HEK293 (cell line): ENCODE results near the gene TRMT5.

Experiments
- CTCF ChIA-PET: fragments of 350-600 bp; formaldehyde crosslinking; extraction: SDS; loops from one replicate; lab custom pipeline; 2021; ENCODE audit warnings: antibody characterized with exemption; lab: Yijun Ruan, JAX
- POLR2A ChIA-PET: fragments of 300-600 bp; formaldehyde crosslinking; extraction: SDS; loops from one replicate; lab custom pipeline; 2020; ENCODE audit warnings: antibody characterized with exemption, inconsistent platforms; lab: Yijun Ruan, JAX
- H3K27ac ChIP-seq: fragments of 200-500 bp; sonication (Bioruptor generic); 2 replicates; pipeline ENCODE4 v1.5.1; 2014; ENCODE audit warnings: low read depth, low read length, control low read depth, inconsistent platforms; ENCODE audit errors: extremely low read depth
- H3K36me3 ChIP-seq, 2 experiments: fragments of 200-500 bp in 1 of 2; sonication (Bioruptor generic) in 1 of 2; 1 replicate in 1 of 2; 2 replicates in 1 of 2; pipeline ENCODE4 v1.5.1; 2014 to 2017; ENCODE audit warnings: inconsistent platforms in 2 of 2, low read length in 2 of 2; ENCODE audit not compliant: control insufficient read depth in 2 of 2, insufficient read depth in 1 of 2
- H3K4me1 ChIP-seq: fragments of 200-500 bp; sonication (Bioruptor generic); 2 replicates; pipeline ENCODE4 v1.5.1; 2014; ENCODE audit warnings: mild to moderate bottlenecking, low read length, inconsistent platforms; ENCODE audit not compliant: control insufficient read depth, insufficient read depth
- H3K4me3 ChIP-seq: 2 replicates; pipeline ENCODE4 v1.5.1; 2011; ENCODE audit warnings: low read depth, mild to moderate bottlenecking, control low read depth, low read length, moderate library complexity
- H3K9me3 ChIP-seq: fragments of 200-500 bp; sonication (Bioruptor generic); 2 replicates; pipeline ENCODE4 v1.5.1; 2014; ENCODE audit warnings: low read depth, low read length, inconsistent platforms; ENCODE audit not compliant: control insufficient read depth, insufficient read depth
- BCL11B ChIP-seq: fragments of 450-650 bp; formaldehyde crosslinking; IDR thresholded peaks from 2 replicates; pipeline ENCODE4 v1.5.1; 2016; ENCODE audit warnings: low read depth, missing biosample characterization, missing genetic modification characterization
- PRDM1 ChIP-seq: fragments of 450-650 bp; formaldehyde crosslinking; IDR thresholded peaks from 2 replicates; pipeline ENCODE4; 2016; ENCODE audit warnings: missing biosample characterization, missing genetic modification characterization
- PRDM10 ChIP-seq: fragments of 450-650 bp; formaldehyde crosslinking; IDR thresholded peaks from 2 replicates; pipeline ENCODE4 v1.5.1; 2016; ENCODE audit warnings: missing biosample characterization, missing genetic modification characterization
- ZBTB21 ChIP-seq: fragments of 450-650 bp; formaldehyde crosslinking; IDR thresholded peaks from 2 replicates; pipeline ENCODE4 v1.5.1; 2017; ENCODE audit warnings: missing biosample characterization, missing genetic modification characterization
- ZNF138 ChIP-seq: fragments of 450-650 bp; formaldehyde crosslinking; IDR thresholded peaks from 2 replicates; pipeline ENCODE4 v1.5.1; 2016; ENCODE audit warnings: missing biosample characterization, missing genetic modification characterization, borderline replicate concordance
- ZNF175 ChIP-seq: fragments of 450-650 bp; formaldehyde crosslinking; IDR thresholded peaks from 2 replicates; pipeline ENCODE4 v1.5.1; 2016; ENCODE audit warnings: missing biosample characterization, missing genetic modification characterization
- ZNF214 ChIP-seq: fragments of 450-650 bp; formaldehyde crosslinking; IDR thresholded peaks from 2 replicates; pipeline ENCODE4 v1.5.1; 2017; ENCODE audit warnings: missing biosample characterization, mild to moderate bottlenecking, missing genetic modification characterization, borderline replicate concordance
- ZNF223 ChIP-seq: fragments of 450-650 bp; formaldehyde crosslinking; IDR thresholded peaks from 2 replicates; pipeline ENCODE4 v1.5.1; 2016; ENCODE audit warnings: missing biosample characterization, missing genetic modification characterization
- ZNF280D ChIP-seq: fragments of 450-650 bp; formaldehyde crosslinking; IDR thresholded peaks from 2 replicates; pipeline ENCODE4 v1.5.1; 2016; ENCODE audit warnings: missing biosample characterization, missing genetic modification characterization
- ZNF366 ChIP-seq: fragments of 450-650 bp; formaldehyde crosslinking; conservative IDR thresholded peaks from 2 replicates; pipeline ENCODE4 v1.5.1; 2016; ENCODE audit warnings: missing biosample characterization, missing genetic modification characterization
- ZNF37A ChIP-seq: fragments of 450-650 bp; IDR thresholded peaks from 2 replicates; pipeline ENCODE4 v1.5.1; 2018; ENCODE audit warnings: missing biosample characterization, missing genetic modification characterization
- ZNF416 ChIP-seq: fragments of 450-650 bp; formaldehyde crosslinking; IDR thresholded peaks from 2 replicates; pipeline ENCODE4 v1.5.1; 2016; ENCODE audit warnings: missing biosample characterization, missing genetic modification characterization
- ZNF449 ChIP-seq: fragments of 450-650 bp; formaldehyde crosslinking; IDR thresholded peaks from 2 replicates; pipeline ENCODE4 v1.5.1; 2017; ENCODE audit warnings: missing biosample characterization, mild to moderate bottlenecking, missing genetic modification characterization, moderate library complexity
- ZNF600 ChIP-seq: fragments of 450-650 bp; formaldehyde crosslinking; IDR thresholded peaks from 2 replicates; pipeline ENCODE4 v1.5.1; 2016; ENCODE audit warnings: missing biosample characterization, missing genetic modification characterization
- ZNF677 ChIP-seq: fragments of 450-650 bp; IDR thresholded peaks from 2 replicates; pipeline ENCODE4 v1.5.0; 2018; ENCODE audit warnings: missing biosample characterization, mild to moderate bottlenecking, missing genetic modification characterization, moderate library complexity
- ZNF747 ChIP-seq: fragments of 450-650 bp; formaldehyde crosslinking; IDR thresholded peaks from 2 replicates; pipeline ENCODE4 v1.5.1; 2016; ENCODE audit warnings: missing biosample characterization, missing genetic modification characterization
- ZSCAN5A ChIP-seq: fragments of 450-650 bp; formaldehyde crosslinking; IDR thresholded peaks from 2 replicates; pipeline ENCODE4 v1.5.1; 2016; ENCODE audit warnings: missing biosample characterization, missing genetic modification characterization

The TRMT5 gene

GRCh38 chr14:60956632-60957031 lies 24.2 kb downstream of the TRMT5 start:
- POLR2A ChIA-PET: no interaction called here
- TF ChIP-seq ZNF677 (tag by site-specific recombination) (peak; percentile 96), PRDM1 (tag by site-specific recombination) (no peak)

GRCh38 chr14:60956202-60956601 lies 24.7 kb downstream of the TRMT5 start:
- TF ChIP-seq BCL11B (tag by site-specific recombination) (no peak), ZNF214 (tag by site-specific recombination) (no peak), ZNF223 (no peak), ZNF600 (tag by site-specific recombination) (no peak), ZNF280D (tag by site-specific recombination) (no peak), ZBTB21 (tag by site-specific recombination) (no peak), ZNF37A (no peak), ZNF747 (tag by site-specific recombination) (no peak), ZNF138 (tag by site-specific recombination) (no peak), ZNF366 (tag by site-specific recombination) (no peak), ZNF416 (no peak), ZSCAN5A (no peak), ZNF175 (no peak), PRDM10 (tag by site-specific recombination) (no peak), ZNF449 (tag by site-specific recombination) (no peak)
- ChIA-PET POLR2A (no interaction called here), CTCF (interaction anchor here (0.6 kb wide), 1 partner anchor 307 kb away, joined by 4 read pairs; no protein-coding TSS in a partner anchor)
- Histone ChIP-seq H3K9me3 (no peaks in the 10 kb centered on the region), H3K4me3 (no peak overlapping the region), H3K4me1 (no peaks in the 10 kb centered on the region), H3K27ac (no peak overlapping the region), H3K36me3 (no peaks in the 10 kb centered on the region)

More at GRCh38 chr14:60956632-60957031, 24.2 kb downstream of the TRMT5 start:
- Histone ChIP-seq H3K27ac (no peak overlapping the region), H3K9me3 (no peaks in the 10 kb centered on the region), H3K4me3 (no peak overlapping the region), H3K4me1 (no peaks in the 10 kb centered on the region), H3K36me3 (no peaks in the 10 kb centered on the region)
- CTCF ChIA-PET: no interaction called here
